ENCODE data around the gene SMAD7. TPM values are rescaled to one million over a fixed set of nuclear protein-coding genes. Genes with fewer than 3 reads are reported as not detected.

The SMAD7 gene
- total and polyA plus RNA-seq, 10 of the 15 experiments (the other 5 are each of a cell fraction or from before 2014, with no cell fraction given), result 1.3 to 22.5 (median 8.0) TPM

- TF ChIP-seq ZNF592 (IDR thresholded peaks at IDR 0.05) (no peak), ZSCAN29 (IDR thresholded peaks at IDR 0.05) (no peak), E2F4 (IDR thresholded peaks at IDR 0.05; ENCODE audit: low read depth, low read length) (no peak), SMARCA5 (IDR thresholded peaks at IDR 0.05) (no peak), RFX5 (IDR thresholded peaks at IDR 0.05; ENCODE audit: low read depth, low read length) (no peak), ZZZ3 (IDR thresholded peaks at IDR 0.05; ENCODE audit: control insufficient read depth, insufficient read length, low read depth) (no peak), ZNF687 (IDR thresholded peaks at IDR 0.05) (no peak), ZNF24 (IDR thresholded peaks at IDR 0.05) (no peak), BCL11A (IDR thresholded peaks at IDR 0.05; ENCODE audit: low read depth, low read length) (no peak)
- TF ChIP-seq, protein P1, sequence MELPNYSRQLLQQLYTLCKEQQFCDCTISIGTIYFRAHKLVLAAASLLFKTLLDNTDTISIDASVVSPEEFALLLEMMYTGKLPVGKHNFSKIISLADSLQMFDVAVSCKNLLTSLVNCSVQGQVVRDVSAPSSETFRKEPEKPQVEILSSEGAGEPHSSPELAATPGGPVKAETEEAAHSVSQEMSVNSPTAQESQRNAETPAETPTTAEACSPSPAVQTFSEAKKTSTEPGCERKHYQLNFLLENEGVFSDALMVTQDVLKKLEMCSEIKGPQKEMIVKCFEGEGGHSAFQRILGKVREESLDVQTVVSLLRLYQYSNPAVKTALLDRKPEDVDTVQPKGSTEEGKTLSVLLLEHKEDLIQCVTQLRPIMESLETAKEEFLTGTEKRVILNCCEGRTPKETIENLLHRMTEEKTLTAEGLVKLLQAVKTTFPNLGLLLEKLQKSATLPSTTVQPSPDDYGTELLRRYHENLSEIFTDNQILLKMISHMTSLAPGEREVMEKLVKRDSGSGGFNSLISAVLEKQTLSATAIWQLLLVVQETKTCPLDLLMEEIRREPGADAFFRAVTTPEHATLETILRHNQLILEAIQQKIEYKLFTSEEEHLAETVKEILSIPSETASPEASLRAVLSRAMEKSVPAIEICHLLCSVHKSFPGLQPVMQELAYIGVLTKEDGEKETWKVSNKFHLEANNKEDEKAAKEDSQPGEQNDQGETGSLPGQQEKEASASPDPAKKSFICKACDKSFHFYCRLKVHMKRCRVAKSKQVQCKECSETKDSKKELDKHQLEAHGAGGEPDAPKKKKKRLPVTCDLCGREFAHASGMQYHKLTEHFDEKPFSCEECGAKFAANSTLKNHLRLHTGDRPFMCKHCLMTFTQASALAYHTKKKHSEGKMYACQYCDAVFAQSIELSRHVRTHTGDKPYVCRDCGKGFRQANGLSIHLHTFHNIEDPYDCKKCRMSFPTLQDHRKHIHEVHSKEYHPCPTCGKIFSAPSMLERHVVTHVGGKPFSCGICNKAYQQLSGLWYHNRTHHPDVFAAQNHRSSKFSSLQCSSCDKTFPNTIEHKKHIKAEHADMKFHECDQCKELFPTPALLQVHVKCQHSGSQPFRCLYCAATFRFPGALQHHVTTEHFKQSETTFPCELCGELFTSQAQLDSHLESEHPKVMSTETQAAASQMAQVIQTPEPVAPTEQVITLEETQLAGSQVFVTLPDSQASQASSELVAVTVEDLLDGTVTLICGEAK (IDR thresholded peaks at IDR 0.05; ENCODE audit: borderline replicate concordance), result no peak
Measured at GRCh38 chr18:48898521-48898920, 52.2 kb downstream of the SMAD7 start (continued).
